H1 (cell line): ENCODE data around the gene FHIT. TPM values are rescaled to one million over a fixed set of nuclear protein-coding genes. Genes with fewer than 3 reads are reported as not detected.

ENCODE experiments used
- CTCF ChIA-PET: fragments of 300-600 bp; sonication (Branson Sonifier 250); formaldehyde crosslinking; loops from one replicate; lab custom pipeline; 2021; ENCODE audit not compliant: partially characterized antibody; lab: Charles Lee
- POLR2A ChIA-PET: fragments of 300-600 bp; sonication (Branson Sonifier 250); formaldehyde crosslinking; loops from one replicate; lab custom pipeline; 2021; ENCODE audit warnings: inconsistent platforms; ENCODE audit not compliant: partially characterized antibody; lab: Charles Lee
- DNase-seq, 2 experiments: peaks; one replicate each; pipeline versions ENCODE4 v3.0.0 to v3.0.0-alpha.2; 2010 to 2022; ENCODE audit warnings: low spot score in 2 of 2, low read depth in 1 of 2, mixed read lengths in 1 of 2
- FAIRE-seq: peaks from 2 replicates; lab custom pipeline; 2011; peaks lifted over from hg19 to GRCh38; lab: Jason Lieb, UNC
- H2AFZ ChIP-seq: 2 replicates; pipeline ENCODE4 v1.8.1; 2012; ENCODE audit warnings: low read length, inconsistent platforms
- H2AK5ac ChIP-seq: 2 replicates; pipeline ENCODE4 v1.6.1; 2013; ENCODE audit warnings: low read depth, low read length
- H2BK120ac ChIP-seq: replicated peaks from 2 replicates; pipeline ENCODE3; 2013; ENCODE audit warnings: low read depth, low read length, inconsistent platforms
- H2BK12ac ChIP-seq: 2 replicates; pipeline ENCODE4 v1.6.1; 2013; ENCODE audit warnings: low read depth, low read length
- H2BK15ac ChIP-seq: 2 replicates; pipeline ENCODE4 v1.6.1; 2013; ENCODE audit warnings: low read length
- H2BK20ac ChIP-seq: 2 replicates; pipeline ENCODE4 v1.6.1; 2013; ENCODE audit warnings: low read length
- H2BK5ac ChIP-seq: 2 replicates; pipeline ENCODE4 v1.6.1; 2013; ENCODE audit warnings: low read depth, low read length
- H3K14ac ChIP-seq: 2 replicates; pipeline ENCODE4 v1.6.1; 2013; ENCODE audit warnings: inconsistent platforms; ENCODE audit not compliant: insufficient read length
- H3K18ac ChIP-seq: 2 replicates; pipeline ENCODE4 v1.6.1; 2013; ENCODE audit warnings: low read length; ENCODE audit errors: extremely low read depth
- H3K23ac ChIP-seq: 2 replicates; pipeline ENCODE4 v1.6.1; 2013; ENCODE audit warnings: inconsistent platforms; ENCODE audit not compliant: insufficient read length
- H3K23me2 ChIP-seq: 2 replicates; pipeline ENCODE4 v1.6.1; 2013; ENCODE audit warnings: low read depth, low read length
- H3K27ac ChIP-seq: 2 replicates; pipeline ENCODE4 v1.6.1; 2011; ENCODE audit warnings: low read depth, low read length, inconsistent platforms
- H3K27me3 ChIP-seq, 4 experiments: replicated peaks in 1 of 4; 1 replicate in 1 of 4; 2 replicates in 3 of 4; pipeline versions ENCODE4 v1.6.1 to v1.8.1; 2011 to 2013; ENCODE audit warnings: low read length in 3 of 4, mild to moderate bottlenecking in 3 of 4, inconsistent platforms in 2 of 4, mixed read lengths in 2 of 4, moderate library complexity in 1 of 4; ENCODE audit not compliant: control insufficient read depth in 3 of 4, insufficient read depth in 3 of 4; ENCODE audit errors: extremely low read depth in 1 of 4
- H3K36me3 ChIP-seq, 4 experiments: 2 replicates each; pipeline versions ENCODE4 v1.6.1 to v1.8.1; 2011 to 2013; ENCODE audit warnings: mild to moderate bottlenecking in 4 of 4, low read length in 3 of 4, moderate library complexity in 2 of 4, control low read depth in 1 of 4, inconsistent platforms in 1 of 4; ENCODE audit not compliant: insufficient read depth in 4 of 4, control insufficient read depth in 2 of 4
- H3K4ac ChIP-seq: replicated peaks from 2 replicates; pipeline ENCODE3; 2013; ENCODE audit warnings: low read length, low read depth, mixed read lengths, inconsistent platforms; ENCODE audit not compliant: insufficient read length
- H3K4me1 ChIP-seq, 4 experiments: replicated peaks in 1 of 4; 1 replicate in 1 of 4; 2 replicates in 3 of 4; pipeline versions ENCODE4 v1.6.1 to v1.8.1; 2011 to 2013; ENCODE audit warnings: low read length in 3 of 4, inconsistent platforms in 2 of 4, mixed read lengths in 1 of 4; ENCODE audit not compliant: insufficient read depth in 4 of 4, control insufficient read depth in 3 of 4
- H3K4me2 ChIP-seq, 2 experiments: 2 replicates each; pipeline versions ENCODE4 v1.6.1 to v1.8.1; 2011 to 2013; ENCODE audit warnings: low read depth in 2 of 2, low read length in 2 of 2, control low read depth in 1 of 2, inconsistent platforms in 1 of 2, mild to moderate bottlenecking in 1 of 2; ENCODE audit not compliant: insufficient read depth in 1 of 2
- H3K4me3 ChIP-seq, 4 experiments: fragments of 200-600, 300-600 bp in 1 of 4; sonication (generic), shearing (Covaris generic), sonication (Bioruptor Twin) in 1 of 4; 2 replicates each; pipeline versions ENCODE4 v1.5.1 to v1.8.1; 2011 to 2016; ENCODE audit warnings: low read length in 4 of 4, low read depth in 3 of 4, control low read depth in 2 of 4, inconsistent platforms in 2 of 4, mild to moderate bottlenecking in 2 of 4, mixed read lengths in 1 of 4, moderate library complexity in 1 of 4; ENCODE audit not compliant: insufficient read depth in 2 of 4; ENCODE audit errors: extremely low read depth in 1 of 4
- H3K56ac ChIP-seq: replicated peaks from 2 replicates; pipeline ENCODE3; 2013; ENCODE audit warnings: low read depth, mild to moderate bottlenecking, mixed read lengths, low read length, inconsistent platforms; ENCODE audit not compliant: insufficient read length
- H3K79me1 ChIP-seq: 2 replicates; pipeline ENCODE4 v1.6.1; 2013; ENCODE audit warnings: low read depth, low read length, control low read depth
- H3K79me2 ChIP-seq, 2 experiments: 2 replicates each; pipeline versions ENCODE4 v1.6.1 to v1.8.1; 2012 to 2013; ENCODE audit warnings: low read length in 2 of 2, mild to moderate bottlenecking in 2 of 2, inconsistent platforms in 1 of 2; ENCODE audit not compliant: insufficient read depth in 2 of 2, control insufficient read depth in 1 of 2
- H3K9ac ChIP-seq, 4 experiments: replicated peaks in 1 of 4; 1 replicate in 1 of 4; 2 replicates in 3 of 4; pipeline versions ENCODE4 v1.6.1 to v1.8.1; 2011 to 2013; ENCODE audit warnings: low read depth in 3 of 4, low read length in 3 of 4, control low read depth in 2 of 4, mild to moderate bottlenecking in 2 of 4, moderate library complexity in 2 of 4, inconsistent platforms in 1 of 4; ENCODE audit errors: extremely low read depth in 1 of 4
- H3K9me3 ChIP-seq, 2 experiments: 2 replicates each; pipeline versions ENCODE4 v1.6.1 to v1.8.1; 2012 to 2013; ENCODE audit warnings: mild to moderate bottlenecking in 2 of 2, moderate library complexity in 2 of 2, control low read depth in 1 of 2, inconsistent platforms in 1 of 2, low read depth in 1 of 2, low read length in 1 of 2, mixed read lengths in 1 of 2; ENCODE audit not compliant: insufficient read depth in 2 of 2
- H4K20me1 ChIP-seq, 2 experiments: replicated peaks in 1 of 2; 2 replicates each; pipeline versions ENCODE3 to v1.8.1; 2011 to 2013; ENCODE audit warnings: inconsistent platforms in 2 of 2, low read length in 2 of 2, mild to moderate bottlenecking in 1 of 2; ENCODE audit not compliant: insufficient read depth in 2 of 2, control insufficient read depth in 1 of 2
- H4K5ac ChIP-seq: 2 replicates; pipeline ENCODE4 v1.6.1; 2013; ENCODE audit warnings: low read length, low read depth, mixed read lengths, inconsistent platforms; ENCODE audit not compliant: insufficient read length
- H4K8ac ChIP-seq: 2 replicates; pipeline ENCODE4 v1.8.0; 2013; ENCODE audit warnings: mild to moderate bottlenecking, moderate library complexity, low read length, inconsistent platforms; ENCODE audit not compliant: insufficient read depth; ENCODE audit errors: extremely low read depth
- H4K91ac ChIP-seq: replicated peaks from 2 replicates; pipeline ENCODE3; 2013; ENCODE audit warnings: low read length, mixed read lengths, inconsistent platforms; ENCODE audit not compliant: insufficient read length
- ATF3 ChIP-seq: IDR thresholded peaks from 2 replicates; pipeline ENCODE4 v1.6.1; 2011; ENCODE audit warnings: low read depth, mild to moderate bottlenecking, low read length; ENCODE audit not compliant: insufficient read depth
- CEBPB ChIP-seq: IDR thresholded peaks from 2 replicates; pipeline ENCODE4 v1.6.1; 2012; ENCODE audit warnings: low read depth, low read length
- CHD2 ChIP-seq: IDR thresholded peaks from 2 replicates; pipeline ENCODE4 v1.6.1; 2012; ENCODE audit warnings: low read length, improper control_type of control experiment
- E2F6 ChIP-seq: IDR thresholded peaks from 2 replicates; pipeline ENCODE4 v1.6.1; 2012; ENCODE audit warnings: inconsistent platforms
- HDAC6 ChIP-seq: IDR thresholded peaks from one replicate; pipeline ENCODE4 v1.7.1; 2012; ENCODE audit warnings: low read depth, mild to moderate bottlenecking, inconsistent platforms, low read length, moderate library complexity
- KDM5A ChIP-seq: fragments of 200-600 bp; IDR thresholded peaks from 2 replicates; pipeline ENCODE4 v1.7.1; 2012; ENCODE audit warnings: mild to moderate bottlenecking, low read length, inconsistent platforms, mixed read lengths
- MAFK ChIP-seq: IDR thresholded peaks from 2 replicates; pipeline ENCODE4 v1.6.1; 2012; ENCODE audit warnings: low read depth, mild to moderate bottlenecking, improper control_type of control experiment, low read length
- NRF1 ChIP-seq: IDR thresholded peaks from 2 replicates; pipeline ENCODE4 v1.6.1; 2011; ENCODE audit warnings: mild to moderate bottlenecking, low read depth, low read length, improper control_type of control experiment
- PHF8 ChIP-seq: fragments of 200-600 bp; sonication (generic); conservative IDR thresholded peaks from 2 replicates; pipeline ENCODE4 v1.7.1; 2012; ENCODE audit warnings: low read depth, mild to moderate bottlenecking, inconsistent platforms, low read length, moderate library complexity
- POLR2A ChIP-seq, 2 experiments: IDR thresholded peaks; 1 replicate in 1 of 2; 2 replicates in 1 of 2; pipeline ENCODE4 v1.6.1; 2011; ENCODE audit warnings: low read depth in 2 of 2, low read length in 2 of 2, mild to moderate bottlenecking in 2 of 2; ENCODE audit errors: control extremely low read depth in 1 of 2
- POU5F1 ChIP-seq: IDR thresholded peaks from 2 replicates; pipeline ENCODE4 v1.6.1; 2011; ENCODE audit warnings: low read depth, mild to moderate bottlenecking, low read length, moderate library complexity
- RNF2 ChIP-seq: fragments of 200-900, 300-1000 bp; sonication (generic); IDR thresholded peaks from 2 replicates; pipeline ENCODE4 v1.7.1; 2016; ENCODE audit warnings: borderline replicate concordance, low read depth, mild to moderate bottlenecking, antibody characterized with exemption, low read length; ENCODE audit not compliant: poor library complexity, severe bottlenecking; ENCODE audit errors: missing control alignments
- SAP30 ChIP-seq: fragments of 300-600 bp; sonication (generic); IDR thresholded peaks from 2 replicates; pipeline ENCODE4 v1.7.1; 2012; ENCODE audit warnings: low read length, moderate library complexity, mild to moderate bottlenecking, inconsistent platforms; ENCODE audit not compliant: insufficient read depth, insufficient replicate concordance
- SP2 ChIP-seq: IDR thresholded peaks from 2 replicates; pipeline ENCODE4 v1.6.1; 2012; ENCODE audit warnings: mild to moderate bottlenecking, low read length, inconsistent platforms
- WGBS, 2 experiments: shearing (Covaris generic) in 1 of 2; methylation state at CpG; one replicate each; pipeline versions ENCODE4 v1.1.6 to v1.1.7; 2013 to 2015; ENCODE audit warnings: low lambda C conversion rate in 2 of 2, mixed read lengths in 2 of 2, inconsistent platforms in 1 of 2, low coverage in 1 of 2, missing lambda C conversion rate in 1 of 2; ENCODE audit not compliant: insufficient replicate concordance in 2 of 2, insufficient coverage in 1 of 2, insufficient read length in 1 of 2; ENCODE audit errors: extremely low coverage in 1 of 2, missing lambda C conversion rate in 1 of 2; 5-methylcytosine and 5-hydroxymethylcytosine counted together
- polyA plus RNA-seq, 7 experiments: library from polyadenylated mRNA; depleted of rRNA in 3 of 7; stranded (reverse) in 5 of 7; unstranded in 2 of 7; fragments of >200 nt in 5 of 7; fragments of 200-250 nt in 2 of 7; gene quantifications; 1 replicate in 5 of 7; 2 replicates in 1 of 7; 4 replicates in 1 of 7; pipeline versions ENCODE4 v1.2.1 to v1.2.3, GENCODE V29; 2011 to 2013; ENCODE audit warnings: missing spikeins in 2 of 7, mixed read lengths in 2 of 7
- total RNA-seq: library from RNA; stranded (reverse); fragmentation: NEBNext Ultra II Directional; extraction: Animal tissue kit (Norgen Biotek cat#: 25700); gene quantifications from 2 replicates; pipeline ENCODE4 v1.2.1, GENCODE V29; 2021

The FHIT gene
- total and polyA plus RNA-seq, 2 of the 8 experiments (the other 6 are each of a cell fraction or from before 2014, with no cell fraction given), result 1.2 to 3.2 TPM

DNA sequence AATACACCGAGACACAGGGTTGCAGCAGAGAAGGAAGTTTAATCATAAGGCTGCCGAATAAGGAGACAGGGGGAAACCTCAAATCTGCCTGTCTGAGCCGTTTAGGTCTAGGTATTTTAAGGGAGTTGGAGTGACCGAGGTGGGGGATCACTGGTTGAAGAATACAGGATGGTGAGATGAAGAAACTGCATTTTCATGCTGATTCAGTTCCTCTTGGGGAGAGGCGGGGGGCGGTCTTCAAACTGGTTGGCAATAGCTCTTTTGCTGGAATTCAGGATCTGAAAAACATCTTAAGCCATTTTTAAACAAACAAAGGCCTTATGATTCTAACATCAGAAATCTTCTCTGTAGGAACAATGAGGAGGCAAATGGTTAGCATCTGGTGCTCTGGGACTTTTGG is 1502.0 kb downstream of the FHIT start:
- POLR2A ChIA-PET, result no interaction called here
- H3K9me3 ChIP-seq, result no peaks in the 10 kb centered on the region
- no peaks in the 10 kb centered on the region for H3K23me2 ChIP-seq
- H3K27ac ChIP-seq, result no peak overlapping the region
- H4K8ac ChIP-seq, result no peak overlapping the region
- FAIRE-seq (no peak), DNase-seq (no peak)
- no peak overlapping the region for H2BK120ac ChIP-seq
- no peaks in the 10 kb centered on the region for H4K20me1 ChIP-seq
- H2BK15ac ChIP-seq, result no peak overlapping the region
- H3K79me2 ChIP-seq, result no peaks in the 10 kb centered on the region
- no peak overlapping the region for H2AFZ ChIP-seq
- H3K4ac ChIP-seq, result no peak overlapping the region
- H4K5ac ChIP-seq, result no peak overlapping the region
- no peak overlapping the region for H4K91ac ChIP-seq
- no peak overlapping the region for H2BK20ac ChIP-seq
- H3K9ac ChIP-seq, result no peak overlapping the region
- H3K4me3 ChIP-seq, result no peak overlapping the region
- H3K14ac ChIP-seq, result no peak overlapping the region
- no peaks in the 10 kb centered on the region for H3K36me3 ChIP-seq
- no peaks in the 10 kb centered on the region for H3K79me1 ChIP-seq
- no peak overlapping the region for H3K18ac ChIP-seq
- H3K27me3 ChIP-seq, result peaks cover 0 to 2% (median 0%) of the 10 kb centered on the region in 4 experiments; a peak in 1 of 7 replicates
- no peak overlapping the region for H2AK5ac ChIP-seq
- H3K4me1 ChIP-seq, result peaks cover 0 to 6% (median 0%) of the 10 kb centered on the region in 4 experiments; a peak in 2 of 7 replicates
- H2BK5ac ChIP-seq, result no peak overlapping the region
- 69% methylated on average over 6 of the region's 6 CpGs; no CpG with 5 or more reads in 1 of the 2 experiments for WGBS, 2 experiments
- H3K4me2 ChIP-seq, result 0 out of 4 replicates have a peak overlapping the region, but pooled peaks of 1 of the 2 experiments have one; percentile 2
- H2BK12ac ChIP-seq, result no peak overlapping the region
- no peak overlapping the region for H3K56ac ChIP-seq
- H3K23ac ChIP-seq, result no peak overlapping the region
- CTCF ChIA-PET, result no interaction called here
- TF ChIP-seq NRF1, result no peak
- no peak for TF ChIP-seq CHD2
- TF ChIP-seq E2F6, result no peak
- TF ChIP-seq SAP30, result no peak
- no peak for TF ChIP-seq KDM5A
- TF ChIP-seq MAFK, result no peak
- TF ChIP-seq ATF3, result no peak
- no peak for TF ChIP-seq RNF2
- no peak for TF ChIP-seq CEBPB
- no peak for TF ChIP-seq POLR2A (IDR thresholded peaks at IDR 0.05; ENCODE audit: control extremely low read depth in 1 of 2, low read depth in 2 of 2, low read length in 2 of 2)
- TF ChIP-seq HDAC6, result no peak
- no peak for TF ChIP-seq SP2
- TF ChIP-seq PHF8, result no peak
- TF ChIP-seq POU5F1, result no peak
